Ishikawa (cell line): Measurements from ENCODE around the gene EFS.

Experiments used
- CEBPB ChIP-seq: IDR thresholded peaks from 2 replicates; pipeline ENCODE4 v1.6.1; 2012
- CREB1 ChIP-seq: IDR thresholded peaks from 2 replicates; pipeline ENCODE4 v1.6.1; 2012; ENCODE audit warnings: low read depth
- EGR1 ChIP-seq: IDR thresholded peaks from 2 replicates; pipeline ENCODE4 v1.6.1; 2012
- EP300 ChIP-seq: IDR thresholded peaks from 2 replicates; pipeline ENCODE4 v1.6.1; 2012; ENCODE audit warnings: borderline replicate concordance
- FOXM1 ChIP-seq: IDR thresholded peaks from 2 replicates; pipeline ENCODE4 v1.6.1; 2012; ENCODE audit warnings: low read depth, borderline replicate concordance
- NFIC ChIP-seq: IDR thresholded peaks from 2 replicates; pipeline ENCODE4 v1.6.1; 2012
- RAD21 ChIP-seq: IDR thresholded peaks from 2 replicates; pipeline ENCODE4 v1.6.1; 2012; ENCODE audit warnings: low read depth
- TAF1 ChIP-seq: IDR thresholded peaks from 2 replicates; pipeline ENCODE4 v1.6.1; 2012; ENCODE audit warnings: low read depth, mild to moderate bottlenecking
- TCF12 ChIP-seq: IDR thresholded peaks from 2 replicates; pipeline ENCODE4 v1.6.1; 2012; ENCODE audit warnings: low read depth
- TEAD4 ChIP-seq: IDR thresholded peaks from 2 replicates; pipeline ENCODE4 v1.6.1; 2012
- YY1 ChIP-seq: IDR thresholded peaks from 2 replicates; pipeline ENCODE4 v1.6.1; 2012; ENCODE audit warnings: low read depth
- ZBTB7A ChIP-seq: IDR thresholded peaks from 2 replicates; pipeline ENCODE4 v1.6.1; 2012; ENCODE audit warnings: low read depth
- TF ChIP-seq, protein P1 (sequence below): IDR thresholded peaks from 2 replicates; pipeline ENCODE4 v1.6.1; 2012
- TF ChIP-seq, protein P2 (sequence below): IDR thresholded peaks from 2 replicates; pipeline ENCODE4 v1.6.1; 2012; ENCODE audit warnings: low read depth, mild to moderate bottlenecking
- TF ChIP-seq, protein P3 (sequence below): IDR thresholded peaks from 2 replicates; pipeline ENCODE4 v1.6.1; 2012

EFS gene

DNA sequence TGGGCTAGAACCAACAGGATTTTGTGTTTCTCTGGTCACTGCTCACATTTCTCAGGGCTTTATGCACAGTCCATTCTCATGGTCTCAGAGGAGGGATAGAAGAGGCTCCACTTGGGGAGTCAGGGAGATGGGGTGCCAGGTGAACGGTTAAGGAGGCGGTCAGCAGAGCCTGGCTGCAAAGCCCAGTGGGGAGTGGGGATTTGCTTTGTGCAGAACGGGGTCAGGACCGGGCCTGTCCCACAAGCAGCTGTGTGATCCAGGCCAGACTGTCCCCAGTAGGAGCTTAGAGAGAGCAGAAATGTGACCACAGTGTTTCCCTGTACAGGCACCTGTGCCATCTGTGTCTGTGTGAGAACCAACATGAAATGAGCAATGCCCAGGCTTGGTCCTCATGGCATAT, 16.0 kb upstream of the EFS start:
- TF ChIP-seq CREB1: no peak
- TF ChIP-seq RAD21: no peak

DNA sequence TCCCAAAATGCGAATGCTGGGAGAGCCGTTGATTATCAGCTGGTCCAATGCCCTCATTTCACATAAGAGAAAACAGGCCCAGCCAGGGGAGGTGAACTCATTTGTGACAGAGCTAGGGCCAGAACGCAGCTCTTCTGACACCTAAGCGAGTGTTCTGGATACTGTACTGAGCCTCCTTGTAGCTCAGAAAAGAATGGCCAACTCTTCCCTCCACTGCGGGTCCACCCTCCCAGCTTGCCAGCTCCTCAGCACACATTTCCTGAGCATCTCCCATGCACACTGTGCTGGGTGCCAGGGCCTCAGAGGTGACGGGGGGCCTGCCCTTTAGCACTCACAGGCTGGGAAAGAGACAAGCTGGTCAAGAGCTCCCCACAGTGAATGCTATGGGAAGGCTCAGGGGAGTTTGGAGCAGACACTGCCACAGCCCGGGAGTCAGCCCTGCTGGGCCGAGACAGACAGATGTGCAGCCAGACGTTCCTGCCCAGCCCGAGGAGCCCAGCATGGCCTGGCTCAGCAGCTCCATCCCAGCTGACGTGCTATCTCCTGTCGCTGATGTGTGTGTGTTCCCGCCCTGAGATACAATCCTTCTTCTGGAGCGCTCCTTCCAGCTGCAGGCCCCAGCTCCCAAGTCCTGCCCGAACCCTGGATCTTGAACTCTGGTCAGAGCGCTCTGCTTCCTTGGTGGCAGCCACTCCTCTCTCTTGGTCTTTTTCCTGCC, 15.4 kb upstream of the EFS start:
- no peak for TF ChIP-seq YY1
- TF ChIP-seq FOXM1: no peak
- no peak for TF ChIP-seq ZBTB7A
- no peak for TF ChIP-seq EGR1
- no peak for TF ChIP-seq NFIC
- TF ChIP-seq RAD21: no peak
- no peak for TF ChIP-seq TAF1
- no peak for TF ChIP-seq TEAD4
- no peak for TF ChIP-seq CEBPB
- no peak for TF ChIP-seq TCF12
- TF ChIP-seq CREB1: no peak
- no peak for TF ChIP-seq EP300
- TF ChIP-seq, protein P1, sequence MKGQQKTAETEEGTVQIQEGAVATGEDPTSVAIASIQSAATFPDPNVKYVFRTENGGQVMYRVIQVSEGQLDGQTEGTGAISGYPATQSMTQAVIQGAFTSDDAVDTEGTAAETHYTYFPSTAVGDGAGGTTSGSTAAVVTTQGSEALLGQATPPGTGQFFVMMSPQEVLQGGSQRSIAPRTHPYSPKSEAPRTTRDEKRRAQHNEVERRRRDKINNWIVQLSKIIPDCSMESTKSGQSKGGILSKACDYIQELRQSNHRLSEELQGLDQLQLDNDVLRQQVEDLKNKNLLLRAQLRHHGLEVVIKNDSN: no peak
- TF ChIP-seq, protein P2, sequence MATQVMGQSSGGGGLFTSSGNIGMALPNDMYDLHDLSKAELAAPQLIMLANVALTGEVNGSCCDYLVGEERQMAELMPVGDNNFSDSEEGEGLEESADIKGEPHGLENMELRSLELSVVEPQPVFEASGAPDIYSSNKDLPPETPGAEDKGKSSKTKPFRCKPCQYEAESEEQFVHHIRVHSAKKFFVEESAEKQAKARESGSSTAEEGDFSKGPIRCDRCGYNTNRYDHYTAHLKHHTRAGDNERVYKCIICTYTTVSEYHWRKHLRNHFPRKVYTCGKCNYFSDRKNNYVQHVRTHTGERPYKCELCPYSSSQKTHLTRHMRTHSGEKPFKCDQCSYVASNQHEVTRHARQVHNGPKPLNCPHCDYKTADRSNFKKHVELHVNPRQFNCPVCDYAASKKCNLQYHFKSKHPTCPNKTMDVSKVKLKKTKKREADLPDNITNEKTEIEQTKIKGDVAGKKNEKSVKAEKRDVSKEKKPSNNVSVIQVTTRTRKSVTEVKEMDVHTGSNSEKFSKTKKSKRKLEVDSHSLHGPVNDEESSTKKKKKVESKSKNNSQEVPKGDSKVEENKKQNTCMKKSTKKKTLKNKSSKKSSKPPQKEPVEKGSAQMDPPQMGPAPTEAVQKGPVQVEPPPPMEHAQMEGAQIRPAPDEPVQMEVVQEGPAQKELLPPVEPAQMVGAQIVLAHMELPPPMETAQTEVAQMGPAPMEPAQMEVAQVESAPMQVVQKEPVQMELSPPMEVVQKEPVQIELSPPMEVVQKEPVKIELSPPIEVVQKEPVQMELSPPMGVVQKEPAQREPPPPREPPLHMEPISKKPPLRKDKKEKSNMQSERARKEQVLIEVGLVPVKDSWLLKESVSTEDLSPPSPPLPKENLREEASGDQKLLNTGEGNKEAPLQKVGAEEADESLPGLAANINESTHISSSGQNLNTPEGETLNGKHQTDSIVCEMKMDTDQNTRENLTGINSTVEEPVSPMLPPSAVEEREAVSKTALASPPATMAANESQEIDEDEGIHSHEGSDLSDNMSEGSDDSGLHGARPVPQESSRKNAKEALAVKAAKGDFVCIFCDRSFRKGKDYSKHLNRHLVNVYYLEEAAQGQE: no peak
- TF ChIP-seq, protein P3, sequence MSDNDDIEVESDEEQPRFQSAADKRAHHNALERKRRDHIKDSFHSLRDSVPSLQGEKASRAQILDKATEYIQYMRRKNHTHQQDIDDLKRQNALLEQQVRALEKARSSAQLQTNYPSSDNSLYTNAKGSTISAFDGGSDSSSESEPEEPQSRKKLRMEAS: no peak

DNA sequence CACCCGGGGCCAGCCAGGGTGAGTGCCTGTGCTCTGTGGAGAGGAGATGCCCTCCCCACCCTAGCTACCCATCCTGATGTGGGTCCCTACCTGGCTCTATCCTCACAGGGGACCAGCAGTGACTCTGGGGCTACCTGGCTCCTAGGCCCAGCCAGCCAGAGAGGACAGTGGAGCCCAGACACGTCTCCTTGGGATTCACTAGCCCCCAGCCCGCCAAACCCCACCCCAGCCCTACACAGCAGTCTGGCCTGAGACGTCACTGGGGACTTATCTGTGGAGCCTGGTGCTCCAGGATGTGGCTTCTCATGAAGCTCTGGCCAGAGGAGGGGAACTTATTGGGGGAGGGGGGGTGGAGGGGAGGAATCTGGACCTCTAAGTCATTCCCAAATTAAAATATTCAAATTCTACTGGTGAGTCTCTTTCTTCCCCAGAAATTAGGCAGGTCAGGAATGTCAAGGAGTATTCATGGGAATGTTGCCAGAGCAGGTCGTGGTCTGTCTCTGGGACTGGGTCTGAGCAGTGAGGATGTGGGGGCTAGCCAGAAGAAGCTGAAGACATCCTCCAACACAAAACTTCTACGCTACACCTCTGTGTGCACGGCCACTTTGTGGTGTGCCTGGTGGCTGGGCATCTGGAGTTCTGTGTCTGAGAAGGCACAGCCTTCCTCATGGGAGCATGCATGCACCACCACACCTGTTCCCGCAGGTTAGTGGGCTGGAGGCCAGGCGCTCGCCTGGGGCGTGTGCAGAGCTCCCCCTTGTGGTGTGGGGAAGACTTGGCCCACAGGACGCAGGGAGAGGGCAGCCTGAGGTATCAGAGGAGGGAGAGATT, 14.6 kb upstream of the EFS start:
- TF ChIP-seq RAD21 (peak; percentile 88), FOXM1 (no peak), TAF1 (no peak), TEAD4 (no peak), EP300 (no peak), CEBPB (no peak), YY1 (no peak), ZBTB7A (no peak), NFIC (peak; percentile 48; the same call in 1 of the 2 replicates), CREB1 (no peak), TCF12 (no peak), EGR1 (no peak)
- TF ChIP-seq, protein P1: no peak
- TF ChIP-seq, protein P3: no peak
- TF ChIP-seq, protein P2: no peak

DNA sequence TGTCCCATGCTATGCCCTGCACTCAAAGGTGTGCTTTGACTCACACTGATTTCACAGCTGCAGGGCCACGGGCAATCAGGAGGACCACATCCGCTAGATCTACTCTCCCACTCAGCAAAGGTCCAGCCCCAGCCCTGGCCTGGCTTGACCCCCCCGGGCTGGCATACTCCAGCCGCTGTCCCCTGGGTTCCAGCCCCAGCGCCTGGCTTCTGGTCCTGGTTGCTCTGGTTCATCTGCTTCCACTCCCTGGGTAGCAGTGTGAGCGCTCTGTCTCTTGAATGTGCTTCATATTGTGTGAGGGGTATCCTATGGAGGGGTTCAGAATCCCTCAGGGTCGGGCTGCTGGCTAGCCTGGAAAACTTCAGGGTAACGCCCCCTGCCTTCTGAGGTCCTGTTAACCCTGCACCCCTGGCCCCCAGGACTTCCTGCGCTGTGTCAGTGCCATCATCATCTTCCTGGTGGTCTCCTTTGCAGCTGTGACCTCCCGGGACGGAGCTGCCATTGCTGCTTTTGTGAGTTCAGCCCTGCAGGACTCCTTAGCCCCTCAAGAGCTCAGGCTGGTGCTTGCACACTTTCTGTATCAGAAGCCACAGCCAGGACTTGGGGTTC, 13.7 kb upstream of the EFS start:
- TF ChIP-seq FOXM1: no peak

DNA sequence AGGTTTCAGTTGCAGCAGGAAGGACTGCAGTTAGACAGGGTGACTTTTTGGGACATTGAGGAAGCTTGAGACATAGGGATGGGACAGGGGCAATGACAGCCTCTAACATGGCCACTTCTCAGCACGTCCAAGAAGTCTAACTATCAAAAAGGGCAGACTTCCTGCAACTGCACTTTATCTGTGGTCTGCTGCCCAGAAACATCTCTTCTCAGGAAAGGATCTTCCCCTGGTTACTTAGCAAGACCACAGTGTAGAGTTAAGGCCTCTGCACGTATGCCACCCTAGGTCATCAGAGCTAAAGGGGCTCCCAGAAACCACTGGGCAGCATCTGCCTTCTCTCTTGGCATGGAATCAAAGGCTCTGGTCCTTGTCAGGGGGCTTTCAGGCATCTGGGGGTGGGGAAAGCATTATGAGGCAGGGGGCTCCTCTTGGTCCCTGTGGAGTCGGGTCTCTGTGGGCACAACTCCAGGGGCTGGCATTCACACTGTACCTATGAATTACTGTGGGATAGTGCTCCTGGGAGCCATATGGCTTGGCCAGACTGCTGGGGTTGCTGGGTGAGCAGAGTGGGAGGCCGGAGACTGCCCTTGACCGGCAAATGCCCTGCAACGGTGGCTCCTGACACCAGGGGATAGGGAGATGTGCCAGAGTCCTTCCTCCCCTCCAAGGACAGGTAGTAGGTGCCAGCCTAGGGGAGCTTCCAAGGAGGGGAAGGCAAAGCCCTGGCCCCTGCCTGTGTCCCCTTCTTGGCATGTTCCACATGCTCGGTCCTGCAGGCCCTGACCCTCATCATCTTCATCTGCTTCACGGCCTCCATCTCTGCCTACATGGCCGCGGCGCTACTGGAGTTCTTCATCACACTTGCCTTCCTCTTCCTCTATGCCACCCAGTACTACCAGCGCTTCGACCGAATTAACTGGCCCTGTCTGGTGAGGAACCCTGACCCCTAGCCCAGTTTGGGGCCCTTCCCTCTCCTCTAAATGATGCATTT, 12.9 kb upstream of the EFS start:
- no peak for TF ChIP-seq EP300
- TF ChIP-seq CEBPB: no peak
- no peak for TF ChIP-seq TEAD4
- TF ChIP-seq RAD21: no peak
- TF ChIP-seq TCF12: no peak
